ENCODE measurements around the gene FAM227A.

The FAM227A gene

DNA sequence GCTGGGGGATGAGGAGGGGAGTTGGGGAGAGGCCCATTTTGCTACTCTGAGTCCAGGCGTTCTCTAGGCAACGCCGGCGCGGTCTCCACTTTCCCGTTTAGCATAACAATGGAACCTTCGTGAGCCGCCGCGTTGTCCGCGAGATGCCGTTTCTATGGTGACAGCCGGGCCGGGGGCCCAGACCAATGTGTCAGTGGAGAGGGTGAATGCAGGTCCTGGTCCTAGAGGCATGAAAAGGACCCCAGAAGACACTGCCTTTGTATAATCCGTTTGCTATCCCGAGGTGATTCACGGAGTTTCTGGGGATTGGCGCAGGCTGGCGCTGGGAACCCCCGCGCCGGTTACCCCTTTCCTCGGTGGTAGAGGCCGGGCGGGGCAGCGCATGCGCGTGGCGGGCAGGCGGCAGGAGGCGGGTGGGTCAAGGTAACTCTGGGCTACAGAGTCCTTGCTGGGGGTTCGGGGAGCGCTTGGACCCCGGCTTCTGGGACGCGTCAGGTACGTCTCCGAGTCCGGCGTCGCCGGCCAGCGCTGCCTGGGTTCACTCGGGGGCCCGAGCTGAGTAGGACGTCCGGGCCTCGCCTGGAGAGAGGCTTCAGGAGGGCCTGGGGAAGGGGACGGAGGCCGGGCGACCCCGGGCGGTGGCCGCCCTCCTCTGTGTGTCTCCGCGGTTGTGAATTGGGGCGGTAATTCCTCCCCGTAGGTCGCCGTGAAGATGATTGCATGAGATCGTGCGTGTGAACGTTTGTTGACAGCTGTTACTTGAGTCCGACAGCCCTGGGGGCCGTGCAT is at the start of gene FAM227A, which contains the start of gene CBY1:
Gene FAM227A (minus strand): TSS at position 137 of the 789 bp plus-strand sequence. CDS start 6,224 bp downstream, outside the sequence.
Gene CBY1 (plus strand): TSS at position 383 of the 789 bp plus-strand sequence. CDS start 11,417 bp downstream, outside the sequence.
- peak; percentile 74 for DNase-seq (ENCODE audit: low read depth)

DNA sequence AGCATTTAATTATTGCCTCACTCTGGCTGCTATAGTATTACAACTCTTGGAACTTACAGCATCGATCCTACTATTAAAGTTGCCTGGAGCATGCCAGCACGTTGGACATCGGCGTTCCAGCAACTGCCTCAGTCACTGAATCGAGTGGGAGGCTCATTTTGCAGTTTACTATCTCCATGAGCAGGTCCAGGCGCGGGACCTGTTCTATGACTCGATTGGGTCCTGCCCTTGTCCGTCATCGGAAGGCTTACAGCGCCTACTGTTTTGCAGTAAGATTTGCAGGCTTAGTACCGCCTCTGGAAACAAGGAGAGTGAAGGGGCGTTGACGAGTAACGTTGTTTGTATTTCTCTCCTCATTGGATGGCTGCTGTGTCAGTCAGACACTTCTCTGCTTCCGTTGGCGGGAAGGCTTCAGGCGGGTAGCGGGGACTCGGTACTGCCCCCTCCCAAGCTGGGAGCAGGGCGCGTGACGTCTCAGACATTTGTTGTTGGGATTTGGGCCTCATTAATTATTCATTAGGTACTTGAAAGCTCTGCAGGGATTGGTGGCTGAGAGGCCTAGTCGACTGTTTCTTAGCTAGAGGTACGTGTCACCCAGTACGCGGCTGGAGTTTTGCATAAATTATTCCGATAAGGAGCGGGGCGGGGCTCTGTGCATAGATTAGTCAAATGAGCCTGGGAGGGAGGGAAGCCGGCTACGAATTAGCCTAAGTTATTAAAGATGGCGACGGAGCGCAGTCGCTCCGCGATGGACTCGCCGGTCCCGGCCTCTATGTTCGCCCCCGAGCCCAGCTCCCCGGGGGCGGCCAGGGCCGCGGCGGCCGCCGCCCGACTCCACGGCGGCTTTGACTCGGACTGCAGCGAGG is 49.3 kb upstream of the FAM227A start, which contains the start of gene GTPBP1:
Gene GTPBP1 (plus strand): TSS at position 710 of the 866 bp plus-strand sequence. CDS start 12 bp downstream, at position 722.
- DNase-seq (ENCODE audit: low read depth), result peak; percentile 100

DNA sequence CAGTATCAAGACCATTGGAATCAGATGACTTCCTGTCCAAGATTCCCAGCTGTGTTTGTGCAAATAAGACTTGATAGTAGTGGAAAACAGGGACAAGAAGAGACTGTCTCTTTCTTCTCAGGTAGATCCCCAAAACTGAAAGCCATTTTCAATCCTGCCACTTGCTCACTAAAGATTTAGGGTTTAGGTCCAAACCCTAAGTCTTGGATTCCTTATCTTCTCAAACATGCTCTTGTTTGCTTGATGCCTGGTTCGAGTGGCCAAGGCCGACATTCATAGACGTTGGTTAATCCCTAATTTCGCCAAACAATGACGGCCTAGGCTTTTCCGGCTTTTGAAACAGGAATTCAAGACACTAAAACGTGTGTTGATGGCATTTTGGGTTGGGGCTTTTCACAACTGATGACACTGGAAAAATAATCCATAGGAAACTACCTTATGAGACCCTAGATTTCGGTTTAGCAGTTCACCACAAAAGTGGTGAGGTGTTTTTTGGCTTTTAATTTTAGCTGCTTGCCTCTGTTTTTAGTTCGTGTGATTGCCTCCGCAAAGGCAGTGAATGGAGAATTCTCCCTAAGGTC is 48.6 kb upstream of the FAM227A start:
- DNase-seq (ENCODE audit: low read depth), result no peak

DNA sequence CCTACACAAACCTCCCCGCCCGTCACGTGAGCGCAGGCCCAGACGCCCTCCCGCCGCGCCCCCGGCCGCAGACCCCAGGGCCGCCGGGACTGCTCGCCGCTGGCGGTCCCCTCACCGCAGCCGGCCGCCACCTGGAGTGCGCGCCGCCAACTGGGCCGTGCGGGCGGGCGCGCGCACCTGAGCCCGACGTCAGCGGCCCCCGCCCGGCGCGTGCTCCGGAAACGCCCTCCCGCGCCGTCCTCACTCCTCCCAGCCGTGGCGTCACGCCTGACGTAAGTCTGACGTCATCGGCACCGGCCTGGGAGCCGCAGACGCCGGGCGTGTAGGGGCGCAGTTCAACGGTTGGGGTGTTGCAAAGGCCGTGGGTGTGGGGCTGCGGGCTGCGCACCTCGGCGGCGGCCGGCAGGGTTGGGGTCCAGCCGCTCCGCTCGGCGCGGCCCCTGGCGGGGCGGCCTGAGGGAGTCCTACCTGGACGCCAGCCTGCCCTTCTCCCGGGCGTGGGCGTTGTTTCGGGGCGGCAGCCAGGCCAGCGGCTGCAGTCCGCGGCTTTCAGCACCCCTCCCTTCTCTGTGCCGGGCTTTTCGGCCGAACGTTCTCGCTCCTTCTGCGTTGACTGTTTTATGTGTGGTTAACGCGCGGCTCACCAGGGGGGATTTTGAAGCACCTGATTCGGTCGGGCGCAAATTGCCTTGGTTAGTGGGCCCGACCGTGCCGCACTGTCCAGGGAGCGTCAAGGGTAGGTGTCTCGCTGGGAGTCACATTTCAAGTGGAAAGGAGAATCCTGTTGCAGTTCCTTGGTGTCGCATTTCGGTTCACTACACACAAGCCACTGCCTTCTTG is 44.8 kb upstream of the FAM227A start, which contains the start of gene JOSD1:
Gene JOSD1 (minus strand): TSS at position 155 of the 840 bp plus-strand sequence. CDS start 956 bp downstream, outside the sequence.
- DNase-seq (ENCODE audit: low read depth), result peak; percentile 73

DNA sequence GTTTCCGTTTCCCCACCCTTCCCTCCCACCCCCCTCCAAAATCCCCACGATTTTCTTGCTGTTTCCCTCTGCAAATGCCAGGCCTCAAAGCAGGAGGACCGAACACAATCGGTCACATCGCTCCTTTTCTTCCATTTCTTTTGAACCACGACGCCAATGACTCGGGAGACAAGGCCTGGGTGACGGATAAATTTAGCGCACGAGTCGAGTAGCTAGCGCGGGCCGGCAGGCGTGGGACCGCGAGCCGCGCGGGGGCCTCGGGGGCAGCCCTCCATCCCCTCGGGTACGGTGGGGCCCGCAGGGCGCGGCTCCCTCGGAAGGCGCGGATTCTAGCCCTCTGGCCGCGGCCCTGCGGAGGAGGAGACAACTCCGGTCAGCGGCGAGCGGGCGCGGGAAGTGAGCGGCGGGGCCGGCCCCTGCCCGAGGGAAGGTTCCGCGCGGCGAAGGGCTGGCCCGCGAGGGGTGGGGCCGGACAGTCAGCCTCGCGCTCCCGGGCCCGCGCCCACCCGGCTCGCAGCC is 44.1 kb upstream of the FAM227A start:
- DNase-seq (ENCODE audit: low read depth), result no peak

DNA sequence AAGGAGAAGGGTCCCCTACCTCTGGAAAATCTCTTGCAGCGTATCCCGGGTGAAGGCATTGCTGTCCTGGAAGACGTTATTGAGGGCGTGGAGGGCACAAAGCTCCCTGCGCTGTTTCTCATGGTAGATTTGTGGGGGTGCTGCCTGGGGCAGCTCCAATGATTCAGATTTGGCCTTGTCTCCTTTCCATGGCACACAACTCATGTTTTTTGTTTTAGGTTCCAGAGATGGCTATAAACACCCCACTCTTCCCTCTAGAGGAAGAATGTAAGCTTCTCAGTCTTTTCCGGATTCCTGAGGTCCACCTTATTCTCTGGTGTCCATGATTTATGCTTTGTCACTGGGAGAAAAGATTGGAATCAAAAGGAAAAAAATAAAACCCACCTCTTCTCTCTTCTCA is 43.6 kb upstream of the FAM227A start:
- no peak for DNase-seq (ENCODE audit: low read depth)

DNA sequence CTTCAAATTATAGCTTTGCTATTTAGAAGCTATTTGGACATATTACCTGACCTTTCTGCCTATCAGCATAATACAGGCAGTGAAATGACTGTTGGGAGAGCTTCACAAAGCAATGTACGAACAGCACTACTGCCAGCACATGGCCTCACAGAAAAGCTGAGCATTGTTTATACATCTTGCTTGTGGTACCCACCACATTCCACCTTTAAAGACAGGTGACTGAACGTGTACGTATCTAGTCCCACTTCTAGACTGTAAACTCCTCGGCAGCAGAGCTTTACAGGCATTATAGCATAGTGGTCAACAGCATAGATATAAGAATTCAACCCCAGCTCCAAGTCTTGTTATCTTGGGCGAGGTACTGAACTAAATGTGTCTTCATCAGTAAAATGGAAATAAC is 43.0 kb upstream of the FAM227A start:
- no peak for DNase-seq (ENCODE audit: low read depth)

DNA sequence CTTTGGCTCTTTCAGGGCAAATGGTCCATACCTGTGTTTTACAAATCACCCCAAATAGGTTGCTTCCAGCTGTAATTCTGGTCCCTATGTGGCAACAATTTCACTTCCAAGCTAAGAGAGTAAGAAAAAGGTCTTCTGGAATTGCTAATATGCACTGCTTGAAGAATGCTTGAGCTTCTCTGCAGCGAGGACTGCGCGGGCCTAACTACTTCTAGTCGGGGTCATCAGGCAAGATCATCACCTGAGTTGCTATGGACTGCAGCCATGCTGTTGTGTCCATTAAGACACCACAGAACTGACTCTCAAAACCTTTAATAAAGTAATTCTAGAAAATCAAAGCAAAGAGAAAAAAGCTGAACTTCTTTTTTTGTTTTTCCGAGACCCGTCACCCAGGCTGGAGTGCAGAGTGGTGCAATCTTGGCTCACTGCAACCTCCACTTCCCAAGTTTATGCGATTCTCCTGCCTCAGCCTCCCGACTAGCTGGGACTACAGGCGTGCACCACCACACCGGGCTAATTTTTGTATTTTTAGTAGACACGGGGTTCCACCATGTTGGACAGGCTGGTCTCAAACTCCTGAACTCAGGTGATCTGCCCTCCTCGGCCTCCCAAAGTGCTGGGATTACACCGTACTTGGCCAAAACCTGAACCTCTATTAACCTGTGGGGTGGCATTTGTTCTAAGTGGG is 42.4 kb upstream of the FAM227A start:
- no peak for DNase-seq (ENCODE audit: low read depth)

DNA sequence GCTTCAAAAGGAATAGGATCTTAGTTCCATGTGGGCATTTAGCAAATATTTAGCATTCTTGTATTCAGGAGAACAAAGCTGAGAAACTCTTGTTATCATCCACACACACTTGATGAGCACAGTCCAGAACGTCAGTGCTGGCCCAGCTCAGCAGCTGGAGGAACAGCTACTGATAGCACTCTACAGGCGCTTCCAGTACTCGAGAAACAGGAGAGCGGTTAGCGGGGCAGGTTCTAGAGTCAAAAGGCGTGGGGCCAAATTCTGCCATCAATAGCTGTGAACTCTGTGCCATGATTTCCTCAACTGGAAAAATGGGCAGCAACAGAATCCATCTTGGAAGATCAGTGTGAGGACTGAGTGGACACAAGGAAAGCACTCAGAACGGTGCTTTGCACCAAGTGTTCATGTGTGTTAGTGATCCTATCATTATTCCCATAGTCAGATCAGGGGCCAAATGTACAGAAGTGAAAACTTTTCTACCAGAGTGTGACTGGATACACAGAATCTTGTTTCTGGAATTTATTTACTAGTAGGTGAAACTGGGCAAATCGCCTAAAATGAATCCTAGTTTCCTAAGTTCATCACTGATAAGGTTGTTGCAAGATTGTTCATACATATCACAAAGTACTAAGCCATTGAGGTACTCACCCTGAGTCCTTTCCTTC is 41.4 kb upstream of the FAM227A start:
- DNase-seq (ENCODE audit: low read depth), result no peak

DNA sequence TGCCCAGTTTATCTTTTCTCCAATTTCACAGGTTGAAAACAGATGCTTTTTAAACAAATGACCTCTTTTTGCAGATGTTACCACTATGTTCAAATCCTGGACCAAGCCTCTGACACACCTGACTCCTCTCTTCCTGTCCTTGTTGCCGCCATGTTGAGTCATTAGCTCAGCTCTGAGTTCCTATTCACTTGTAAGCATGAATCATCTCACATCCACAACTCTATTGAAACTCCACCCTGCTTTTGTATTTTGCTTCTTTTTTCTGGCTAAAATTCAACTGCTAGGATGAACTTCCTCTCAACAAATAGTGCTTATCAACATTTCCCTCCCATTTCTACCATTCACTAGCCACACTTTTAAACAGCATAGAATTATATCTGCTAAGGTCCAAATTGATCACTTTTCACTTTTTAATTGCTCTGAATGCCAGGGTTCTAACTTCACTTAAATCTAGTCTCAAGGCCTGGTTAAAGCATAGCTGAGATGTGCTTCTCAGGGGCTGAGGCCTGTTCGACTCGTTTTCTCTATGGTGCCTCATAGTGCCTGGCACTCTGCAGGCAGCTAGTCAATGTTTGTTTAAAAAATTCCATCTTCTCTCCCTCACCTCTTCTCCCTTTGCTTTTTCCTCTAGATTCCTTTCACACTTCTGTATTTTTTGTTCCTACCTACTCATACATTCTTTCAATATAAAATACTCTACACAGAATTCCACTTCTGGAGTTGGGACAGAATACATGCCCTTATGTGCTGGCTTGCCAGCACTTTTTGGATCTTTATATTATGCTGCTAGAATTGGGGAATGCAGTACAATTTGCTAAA is 40.6 kb upstream of the FAM227A start:
- DNase-seq (ENCODE audit: low read depth), result peak; percentile 80

DNA sequence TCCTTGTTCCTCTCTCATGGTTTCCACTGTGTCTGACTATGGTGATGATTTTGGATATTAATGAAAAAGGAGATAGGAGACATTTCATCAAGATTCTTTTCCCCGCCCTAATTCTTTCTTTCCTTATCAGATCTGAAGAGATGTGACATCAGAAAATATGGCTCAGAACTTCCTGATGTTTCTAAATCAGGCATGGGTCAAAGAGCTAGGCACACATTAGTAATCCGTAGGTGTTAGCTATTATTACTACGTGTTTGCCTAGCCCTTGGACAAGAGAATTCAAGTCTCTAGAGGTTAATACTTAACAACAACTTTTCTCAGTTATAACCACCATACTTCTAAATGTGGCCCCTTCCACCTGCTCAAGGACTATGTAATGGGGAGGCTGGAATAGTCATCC is 38.7 kb upstream of the FAM227A start:
- DNase-seq (ENCODE audit: low read depth), result no peak

DNA sequence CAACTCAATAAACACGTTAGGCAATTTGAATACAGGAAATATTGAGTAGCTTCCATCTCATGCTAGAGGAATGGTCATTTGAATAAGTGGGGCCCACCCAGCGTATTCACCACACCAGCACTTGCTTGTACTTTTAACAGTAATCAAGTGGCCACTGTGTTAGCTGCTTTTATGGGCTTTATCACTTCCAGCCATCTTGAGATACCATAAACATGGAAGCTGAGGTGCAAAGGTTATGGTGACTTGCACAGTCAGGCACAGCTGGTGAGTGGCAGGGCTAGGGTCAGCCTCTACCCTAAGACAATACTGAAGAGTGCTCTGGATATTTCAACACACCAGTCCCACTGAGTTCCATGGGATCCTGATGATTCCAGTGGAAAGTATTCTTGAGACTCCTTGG is 37.9 kb upstream of the FAM227A start:
- no peak for DNase-seq (ENCODE audit: low read depth)

DNA sequence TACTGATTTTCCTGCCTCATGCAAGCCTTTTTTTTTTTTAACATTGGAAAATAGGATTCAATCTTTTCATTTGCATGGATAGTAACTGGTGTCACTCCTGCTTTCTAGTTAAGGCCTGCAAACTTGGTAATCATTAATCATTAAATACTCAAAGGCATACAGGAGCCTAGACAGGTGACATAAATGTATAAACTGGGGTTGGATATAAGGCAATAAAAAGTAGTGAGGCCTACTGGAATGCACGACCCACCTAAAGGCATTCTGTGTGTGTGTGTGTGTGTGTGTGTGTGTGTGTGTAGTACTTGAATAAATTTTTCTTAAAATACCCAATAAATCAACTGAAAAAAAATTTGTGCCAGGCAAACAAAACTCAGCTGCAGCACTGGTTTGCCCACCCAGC is 33.5 kb upstream of the FAM227A start:
- no peak for DNase-seq (ENCODE audit: low read depth)

DNA sequence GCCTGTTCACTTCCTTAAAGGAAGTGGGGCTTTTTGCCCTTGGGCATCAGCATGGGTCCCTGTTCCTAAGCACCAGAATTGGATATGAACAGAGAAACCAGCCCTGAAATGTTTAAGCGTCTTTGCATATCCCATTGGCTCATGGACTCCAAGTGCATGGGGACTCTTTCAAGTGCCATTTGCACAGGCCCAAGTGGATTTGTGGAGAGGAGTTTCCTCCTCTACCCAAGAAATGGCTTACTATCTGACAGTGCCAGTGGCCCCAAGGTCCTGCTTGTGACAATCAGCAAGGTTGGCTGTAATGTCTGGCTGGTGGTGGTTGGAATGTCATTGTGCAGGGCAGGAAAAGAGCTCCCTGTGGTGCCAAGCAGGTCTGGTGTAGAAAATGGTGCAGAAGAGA is 29.6 kb upstream of the FAM227A start:
- DNase-seq (ENCODE audit: low read depth), result no peak

DNA sequence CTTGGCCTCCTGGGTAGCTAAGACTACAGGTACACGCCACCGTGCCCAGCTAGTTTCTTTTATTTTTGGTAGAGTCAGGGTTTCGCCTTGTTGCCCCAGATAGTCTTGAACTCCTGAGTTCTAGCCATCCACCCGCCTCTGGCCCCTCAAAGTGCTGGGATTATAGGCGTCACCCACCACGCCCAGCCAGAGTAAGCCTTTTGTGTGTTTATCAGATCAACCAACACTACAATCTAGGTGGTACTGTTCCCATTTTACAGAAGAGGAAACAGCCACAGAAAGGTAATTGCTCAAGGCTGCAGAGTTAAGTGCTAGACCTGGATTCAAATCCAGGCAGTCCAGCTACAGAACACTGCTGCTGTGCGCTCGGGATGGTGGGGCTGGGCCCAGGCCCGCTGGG is 28.7 kb upstream of the FAM227A start:
- DNase-seq (ENCODE audit: low read depth), result no peak

DNA sequence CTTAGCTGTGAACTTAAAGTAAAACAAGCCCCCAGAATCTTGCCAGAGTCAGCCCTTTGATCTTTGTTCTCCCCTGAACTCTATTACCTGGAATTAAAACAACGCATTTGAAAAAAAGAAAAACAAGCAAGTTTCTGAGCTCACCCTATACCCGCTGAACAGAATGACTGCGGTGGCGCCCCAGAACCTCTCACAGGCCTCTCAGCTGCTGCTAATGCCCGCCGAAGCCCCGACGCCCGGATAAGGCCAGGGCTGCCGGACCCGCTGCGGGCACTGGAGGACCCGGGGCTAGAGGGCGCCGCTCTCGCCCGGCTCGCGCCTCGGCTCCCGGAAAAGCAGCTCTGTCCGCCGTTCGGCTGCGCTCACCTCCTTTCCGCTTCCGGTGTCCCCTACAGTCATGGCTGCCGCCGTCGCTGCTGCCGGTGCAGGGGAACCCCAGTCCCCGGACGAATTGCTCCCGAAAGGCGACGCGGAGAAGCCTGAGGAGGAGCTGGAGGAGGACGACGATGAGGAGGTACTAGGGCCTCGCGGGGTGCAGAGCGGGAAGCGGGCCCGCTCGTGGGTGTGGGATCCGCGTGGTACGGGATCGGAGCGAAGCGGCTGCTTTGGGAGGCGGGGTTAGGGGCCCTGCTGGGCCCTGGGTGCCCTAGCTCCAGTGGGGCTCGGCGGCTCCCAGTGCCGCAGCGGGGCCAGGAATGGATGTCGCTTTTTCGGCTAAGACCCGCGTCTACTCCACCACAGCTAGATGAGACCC is 25.6 kb upstream of the FAM227A start, which contains the start of gene TOMM22:
Gene TOMM22 (plus strand): TSS at position 376 of the 754 bp plus-strand sequence. CDS start 22 bp downstream, at position 398.
- no peak for DNase-seq (ENCODE audit: low read depth)

DNA sequence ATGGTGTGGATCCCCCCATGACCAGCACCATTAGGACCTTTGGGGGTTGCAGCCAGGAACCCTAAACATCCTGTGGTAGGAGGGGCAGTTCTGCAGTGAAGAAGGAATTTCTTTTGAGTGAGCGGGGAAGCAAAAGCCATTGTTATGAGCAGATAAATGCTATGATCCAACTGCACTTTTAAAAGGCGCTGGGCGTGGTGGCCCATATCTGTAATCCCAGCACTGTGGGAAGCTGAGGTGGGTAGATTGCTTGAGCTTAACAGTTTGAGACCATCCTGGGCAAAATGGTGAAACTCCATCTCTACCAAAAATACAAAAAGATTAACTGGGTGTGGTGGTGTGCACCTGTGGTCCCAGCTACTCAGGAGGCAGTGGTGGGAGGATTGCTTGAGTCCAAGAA is 19.6 kb upstream of the FAM227A start:
- no peak for DNase-seq (ENCODE audit: low read depth)

DNA sequence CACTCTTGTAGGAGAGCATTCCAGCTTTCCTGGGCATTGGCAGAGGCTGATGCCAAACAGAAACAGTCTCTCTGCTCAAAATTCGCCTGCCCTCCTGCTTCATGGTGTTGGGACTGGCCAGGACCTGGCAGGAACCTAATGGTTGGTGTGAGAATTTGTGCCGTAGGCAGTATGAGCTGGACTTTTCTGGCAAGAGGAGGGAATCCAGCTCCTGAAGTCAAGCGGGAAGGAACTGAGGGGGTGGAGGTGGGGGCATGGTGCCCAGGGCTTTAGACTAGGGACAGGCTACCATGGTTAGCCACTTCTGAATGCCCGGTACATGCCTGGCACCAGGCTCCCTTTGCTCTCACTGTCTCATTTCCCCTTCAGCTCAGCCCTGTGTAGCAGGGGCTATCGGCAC is 18.7 kb upstream of the FAM227A start:
- DNase-seq (ENCODE audit: low read depth), result no peak

All from HS-5 (cell line).